GM18502 (cell line): ENCODE measurements around the gene STK4.
"Not testable (repeated sequence)": the region's sequence is repeated elsewhere in the genome, so short reads cannot be mapped to it uniquely, and the experiment has no call there.

ENCODE experiments used
- ATAC-seq: cut with Tn5 transposase; IDR thresholded peaks from one replicate; pipeline ENCODE4 v1.9.1; 2021; ENCODE audit warnings: mild to moderate bottlenecking; ENCODE audit not compliant: unreplicated experiment, poor library complexity

The STK4 gene

GRCh38 chr20:44979090-44979621, 12.8 kb downstream of the STK4 start:
- peak; percentile 89 for ATAC-seq

GRCh38 chr20:44981736-44982406, 15.6 kb downstream of the STK4 start:
- no peak for ATAC-seq

GRCh38 chr20:44983093-44983674, 16.9 kb downstream of the STK4 start:
- no peak for ATAC-seq

GRCh38 chr20:44988631-44989171, 22.4 kb downstream of the STK4 start:
- no peak for ATAC-seq

- ATAC-seq, result no peak
Observed at GRCh38 chr20:44990425-44990824, 24.1 kb downstream of the STK4 start.

GRCh38 chr20:44990957-44991356, 24.6 kb downstream of the STK4 start:
- no peak for ATAC-seq

- no peak for ATAC-seq
Observed at GRCh38 chr20:44993343-44993742, 27.0 kb downstream of the STK4 start.

- ATAC-seq, result no peak
Observed at GRCh38 chr20:44997171-44997570, 30.9 kb downstream of the STK4 start.

GRCh38 chr20:44997668-44998067, 31.4 kb downstream of the STK4 start:
- no peak for ATAC-seq

- ATAC-seq, result no peak
Observed at GRCh38 chr20:45008521-45009049, 42.3 kb downstream of the STK4 start.

- ATAC-seq, result no peak
Observed at GRCh38 chr20:45010399-45010828, 44.1 kb downstream of the STK4 start.

GRCh38 chr20:45011108-45011526, 44.8 kb downstream of the STK4 start:
- no peak for ATAC-seq

- ATAC-seq, result no peak
Observed at GRCh38 chr20:45012682-45013302, 46.5 kb downstream of the STK4 start.

GRCh38 chr20:45014131-45014530, 47.8 kb downstream of the STK4 start:
- not testable (repeated sequence) for ATAC-seq

- no peak for ATAC-seq
Observed at GRCh38 chr20:45014671-45015415, 48.5 kb downstream of the STK4 start.

- ATAC-seq, result no peak
Observed at GRCh38 chr20:45016089-45016671, 49.9 kb downstream of the STK4 start.

- ATAC-seq, result no peak
Observed at GRCh38 chr20:45017281-45017680, 51.0 kb downstream of the STK4 start.

- no peak for ATAC-seq
Observed at GRCh38 chr20:45017857-45018256, 51.5 kb downstream of the STK4 start.

GRCh38 chr20:45019027-45019761, 52.9 kb downstream of the STK4 start:
- ATAC-seq, result no peak
